ENCODE results near the gene PREB. TPM values are rescaled to one million over a fixed set of nuclear protein-coding genes. Genes with fewer than 3 reads are reported as not detected.

The PREB gene
- total RNA-seq, 1 donor from 2014 or later = 56.3 TPM

GRCh38 chr2:27150639-27151230 lies 16.3 kb upstream of the PREB start:
- TF ChIP-seq, protein P1, sequence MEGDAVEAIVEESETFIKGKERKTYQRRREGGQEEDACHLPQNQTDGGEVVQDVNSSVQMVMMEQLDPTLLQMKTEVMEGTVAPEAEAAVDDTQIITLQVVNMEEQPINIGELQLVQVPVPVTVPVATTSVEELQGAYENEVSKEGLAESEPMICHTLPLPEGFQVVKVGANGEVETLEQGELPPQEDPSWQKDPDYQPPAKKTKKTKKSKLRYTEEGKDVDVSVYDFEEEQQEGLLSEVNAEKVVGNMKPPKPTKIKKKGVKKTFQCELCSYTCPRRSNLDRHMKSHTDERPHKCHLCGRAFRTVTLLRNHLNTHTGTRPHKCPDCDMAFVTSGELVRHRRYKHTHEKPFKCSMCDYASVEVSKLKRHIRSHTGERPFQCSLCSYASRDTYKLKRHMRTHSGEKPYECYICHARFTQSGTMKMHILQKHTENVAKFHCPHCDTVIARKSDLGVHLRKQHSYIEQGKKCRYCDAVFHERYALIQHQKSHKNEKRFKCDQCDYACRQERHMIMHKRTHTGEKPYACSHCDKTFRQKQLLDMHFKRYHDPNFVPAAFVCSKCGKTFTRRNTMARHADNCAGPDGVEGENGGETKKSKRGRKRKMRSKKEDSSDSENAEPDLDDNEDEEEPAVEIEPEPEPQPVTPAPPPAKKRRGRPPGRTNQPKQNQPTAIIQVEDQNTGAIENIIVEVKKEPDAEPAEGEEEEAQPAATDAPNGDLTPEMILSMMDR (conservative IDR thresholded peaks at IDR 0.05) = no peak
- Mint-ChIP-seq H3K4me3 (no peak overlapping the region), H3K4me1 (no peaks in the 10 kb centered on the region), H3K36me3 (ENCODE audit: low read depth) (no peaks in the 10 kb centered on the region), H3K9me3 (no peaks in the 10 kb centered on the region), H3K27me3 (ENCODE audit: low read depth) (no peaks in the 10 kb centered on the region), H3K27ac (ENCODE audit: unreplicated experiment) (no peak overlapping the region)
- DNase-seq (ENCODE audit: low read depth, low spot score) = no peak

- DNase-seq (ENCODE audit: low read depth, low spot score) = no peak
- Mint-ChIP-seq H3K27me3 (ENCODE audit: low read depth) (peaks cover 2% of the 10 kb centered on the region), H3K36me3 (ENCODE audit: low read depth) (no peaks in the 10 kb centered on the region), H3K27ac (ENCODE audit: unreplicated experiment) (no peak overlapping the region), H3K4me1 (no peaks in the 10 kb centered on the region), H3K9me3 (no peaks in the 10 kb centered on the region), H3K4me3 (no peak overlapping the region)
- TF ChIP-seq, protein P1 (conservative IDR thresholded peaks at IDR 0.05) = no peak
These were observed 15.4 kb upstream of the PREB start for GRCh38 chr2:27149570-27150405.

GRCh38 chr2:27148801-27149439 lies 14.5 kb upstream of the PREB start, which contains the start of gene TCF23:
Gene TCF23 (plus strand): TSS chr2:27149004. CDS start chr2:27149134, 130 bp downstream.
- Mint-ChIP-seq H3K4me1 (no peaks in the 10 kb centered on the region), H3K27me3 (ENCODE audit: low read depth) (peaks cover 9% of the 10 kb centered on the region)
- TF ChIP-seq, protein P1 (conservative IDR thresholded peaks at IDR 0.05) = no peak

DNA sequence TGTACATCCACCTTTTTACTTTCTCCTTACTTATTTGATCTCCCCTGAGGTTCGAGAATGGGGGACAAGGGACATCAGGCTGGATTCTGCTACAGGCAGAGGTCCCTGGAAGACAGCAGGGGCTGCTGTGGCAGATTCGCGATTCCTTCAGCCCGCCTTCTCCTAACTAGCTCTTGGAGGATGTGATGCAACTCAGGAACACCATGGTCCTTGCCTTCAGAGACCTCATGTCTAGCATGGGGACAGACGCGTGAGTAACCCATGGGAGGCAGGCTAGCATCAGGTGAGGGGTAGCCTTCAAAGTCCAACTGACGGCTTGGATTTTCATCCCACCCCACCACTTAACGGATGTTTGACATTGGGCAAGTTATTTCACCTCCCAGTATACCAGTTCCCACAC lies 13.5 kb upstream of the PREB start:
- TF ChIP-seq, protein P1 (conservative IDR thresholded peaks at IDR 0.05) = no peak
- no peak overlapping the region for H3K4me3 Mint-ChIP-seq
- peaks cover 3% of the 10 kb centered on the region for H3K9me3 Mint-ChIP-seq
- peaks cover 18% of the 10 kb centered on the region for H3K27me3 Mint-ChIP-seq (ENCODE audit: low read depth)
- no peaks in the 10 kb centered on the region for H3K4me1 Mint-ChIP-seq
- no peak overlapping the region for H3K27ac Mint-ChIP-seq (ENCODE audit: unreplicated experiment)
- DNase-seq (ENCODE audit: low read depth, low spot score) = no peak
- H3K36me3 Mint-ChIP-seq (ENCODE audit: low read depth) = no peaks in the 10 kb centered on the region

More at GRCh38 chr2:27148801-27149439, 14.5 kb upstream of the PREB start, which contains the start of gene TCF23:
- no peaks in the 10 kb centered on the region for H3K36me3 Mint-ChIP-seq (ENCODE audit: low read depth)
- DNase-seq (ENCODE audit: low read depth, low spot score) = no peak
- no peak within 1 kb of the TSS for H3K4me3 Mint-ChIP-seq
- no peak within 1 kb of the TSS for H3K27ac Mint-ChIP-seq (ENCODE audit: unreplicated experiment)
- no peaks in the 10 kb centered on the region for H3K9me3 Mint-ChIP-seq

- no peak overlapping the region for H3K27ac Mint-ChIP-seq (ENCODE audit: unreplicated experiment)
- no peak overlapping the region for H3K4me3 Mint-ChIP-seq
These were observed 11.2 kb upstream of the PREB start for GRCh38 chr2:27145682-27146081.

More at GRCh38 chr2:27145682-27146081, 11.2 kb upstream of the PREB start:
- no peaks in the 10 kb centered on the region for H3K4me1 Mint-ChIP-seq
- H3K9me3 Mint-ChIP-seq = peaks cover 5% of the 10 kb centered on the region
- H3K36me3 Mint-ChIP-seq (ENCODE audit: low read depth) = no peaks in the 10 kb centered on the region
- DNase-seq (ENCODE audit: low read depth, low spot score) = no peak
- H3K27me3 Mint-ChIP-seq (ENCODE audit: low read depth) = peaks cover 22% of the 10 kb centered on the region
- TF ChIP-seq, protein P1 (conservative IDR thresholded peaks at IDR 0.05) = no peak

Data from neural crest cell (in vitro differentiated cells).